Neural progenitor cell (in vitro differentiated cells): ENCODE measurements around the gene CDH26.

Source experiments
- CTCF ChIP-seq: fragments of 200-600 bp; sonication (generic); IDR thresholded peaks from 2 replicates; pipeline ENCODE4 v1.5.1; 2017; ENCODE audit warnings: antibody characterized with exemption, mild to moderate bottlenecking
- EZH2 ChIP-seq: fragments of 200-600 bp; sonication (generic); IDR thresholded peaks from 2 replicates; pipeline ENCODE4 v1.6.1; 2017; ENCODE audit warnings: antibody characterized with exemption, mild to moderate bottlenecking, moderate library complexity
- EZH2phosphoT487 ChIP-seq: fragments of 200-600 bp; sonication (generic); IDR thresholded peaks from 2 replicates; pipeline ENCODE4 v1.6.1; 2017; ENCODE audit warnings: antibody characterized with exemption

- TF ChIP-seq CTCF = no peak
- no peak for TF ChIP-seq EZH2phosphoT487
- TF ChIP-seq EZH2 = no peak
These were observed 104.3 kb downstream of the CDH26 start for GRCh38 chr20:60062431-60063047.
